ENCODE data around the gene DNAH3. TPM values are rescaled to one million over a fixed set of nuclear protein-coding genes. Genes with fewer than 3 reads are reported as not detected.

The DNAH3 gene
- total and polyA plus RNA-seq, 2 of the 8 experiments (the other 6 are each of a cell fraction or from before 2014, with no cell fraction given) = 0.57 to 0.71 TPM

DNA sequence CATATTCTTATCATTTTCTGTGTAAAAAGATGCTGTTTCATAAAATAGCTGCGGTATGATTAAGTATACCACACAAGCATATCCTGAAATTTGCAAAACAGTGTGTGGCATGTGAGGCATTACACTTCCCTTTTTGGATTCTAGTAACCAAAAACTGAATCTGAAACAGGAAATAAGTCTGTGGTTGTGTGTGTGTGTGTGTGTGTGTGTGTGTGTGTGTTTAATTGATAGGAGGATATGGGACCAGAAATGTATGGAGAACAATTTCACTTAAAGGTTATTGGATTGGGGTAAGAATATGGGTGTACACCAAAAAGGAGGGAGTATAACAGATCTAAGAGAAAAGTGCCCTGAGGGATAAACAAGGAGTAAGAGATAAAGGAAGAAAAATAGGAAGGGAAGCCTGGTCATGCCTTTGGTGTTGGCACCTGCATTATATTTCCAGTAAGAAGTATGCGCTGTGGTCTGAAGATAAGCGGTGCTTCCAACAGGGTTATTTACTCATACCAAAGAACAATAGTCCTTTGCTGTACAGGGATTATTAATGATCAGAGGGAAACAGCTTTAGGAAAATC lies 246.1 kb downstream of the DNAH3 start (continued):
- TF ChIP-seq, protein P1, sequence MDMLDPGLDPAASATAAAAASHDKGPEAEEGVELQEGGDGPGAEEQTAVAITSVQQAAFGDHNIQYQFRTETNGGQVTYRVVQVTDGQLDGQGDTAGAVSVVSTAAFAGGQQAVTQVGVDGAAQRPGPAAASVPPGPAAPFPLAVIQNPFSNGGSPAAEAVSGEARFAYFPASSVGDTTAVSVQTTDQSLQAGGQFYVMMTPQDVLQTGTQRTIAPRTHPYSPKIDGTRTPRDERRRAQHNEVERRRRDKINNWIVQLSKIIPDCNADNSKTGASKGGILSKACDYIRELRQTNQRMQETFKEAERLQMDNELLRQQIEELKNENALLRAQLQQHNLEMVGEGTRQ (IDR thresholded peaks at IDR 0.05; ENCODE audit: low read length) = no peak

Measured in H1 (cell line).